ENCODE measurements around the gene GPM6B.
A peak's percentile ranks its signal among the peaks of the same experiment; 100 is the strongest.

Gene GPM6B

DNA sequence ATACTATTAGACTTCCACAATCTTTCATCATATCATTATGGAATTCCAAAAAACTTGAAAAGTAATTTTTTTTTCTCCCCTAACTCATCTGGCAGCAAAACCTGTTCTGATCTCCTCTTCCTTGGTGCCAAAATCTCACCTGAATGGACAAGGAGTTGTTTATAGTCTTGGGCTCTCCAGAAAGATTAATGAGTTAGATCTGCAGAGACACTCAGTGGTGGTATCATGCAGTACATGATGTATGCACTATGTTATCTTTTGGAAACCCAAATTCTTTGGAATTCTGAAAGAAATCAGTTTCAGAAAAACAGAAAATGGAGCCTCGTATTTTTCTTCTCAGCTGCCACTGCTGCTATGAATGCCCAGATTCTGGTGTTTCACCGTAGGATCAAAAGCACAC is 11.7 kb downstream of the GPM6B start:
- in situ Hi-C loops (cut with MboI; ENCODE audit: low sequenced_read_pairs): no loop called here
- Histone ChIP-seq H3K4me1 (no peaks in the 10 kb centered on the region), H3K9me3 (no peaks in the 10 kb centered on the region), H3K4me3 (no peak overlapping the region), H3K27me3 (ENCODE audit: low read depth) (no peaks in the 10 kb centered on the region), H3K36me3 (replicated peaks) (no peaks in the 10 kb centered on the region)
- DNase-seq (ENCODE audit: low spot score in 2 of 2): no peak

DNA sequence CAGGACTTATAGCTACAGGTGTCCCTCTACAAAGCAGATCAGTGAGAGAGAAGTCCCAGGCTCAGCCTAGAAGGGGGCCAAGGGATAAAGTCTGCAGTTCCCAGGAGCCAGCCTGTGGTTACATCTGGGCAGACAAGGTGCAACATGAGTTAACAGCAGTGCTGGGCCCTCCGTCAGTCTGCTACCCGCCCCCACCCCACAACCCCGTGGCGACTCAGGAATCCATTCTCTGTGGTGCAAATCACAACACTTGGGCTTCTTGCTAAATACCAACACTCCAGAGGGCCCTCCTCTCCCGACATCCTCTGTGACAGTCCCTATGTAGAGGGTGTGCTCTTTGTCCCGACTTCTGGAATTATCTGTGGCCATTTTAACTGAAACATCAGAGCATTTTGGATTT is 13.8 kb downstream of the GPM6B start:
- H3K27me3 ChIP-seq (ENCODE audit: low read depth): no peaks in the 10 kb centered on the region
- H3K36me3 ChIP-seq (replicated peaks): no peaks in the 10 kb centered on the region
- H3K4me1 ChIP-seq: no peaks in the 10 kb centered on the region
- no peak overlapping the region for H3K4me3 ChIP-seq
- DNase-seq (ENCODE audit: low spot score in 2 of 2): no peak
- in situ Hi-C loops (cut with MboI; ENCODE audit: low sequenced_read_pairs): no loop called here
- no peaks in the 10 kb centered on the region for H3K9me3 ChIP-seq

DNA sequence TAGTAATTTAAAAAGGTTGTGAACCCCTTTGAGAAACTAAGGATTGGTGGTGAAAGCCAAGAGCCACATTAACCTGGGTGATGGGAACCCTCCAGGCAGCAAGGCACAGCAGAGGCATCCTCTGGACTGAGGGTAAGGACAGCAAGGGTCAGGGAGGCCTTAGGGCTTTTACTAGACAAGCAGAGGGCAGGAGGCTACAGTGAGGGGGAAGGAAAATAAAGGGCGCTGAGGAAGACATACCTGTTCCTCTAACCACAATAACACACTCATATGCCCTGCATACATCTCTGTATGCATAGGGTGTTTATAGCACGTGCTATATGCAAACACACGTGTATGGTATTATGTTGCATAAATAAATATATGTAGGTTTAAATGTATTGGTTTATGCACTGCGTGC is 18.7 kb downstream of the GPM6B start:
- no peaks in the 10 kb centered on the region for H3K27me3 ChIP-seq (ENCODE audit: low read depth)
- in situ Hi-C loops (cut with MboI; ENCODE audit: low sequenced_read_pairs): no loop called here
- no peaks in the 10 kb centered on the region for H3K36me3 ChIP-seq (replicated peaks)
- no peak for DNase-seq (ENCODE audit: low spot score in 2 of 2)
- H3K9me3 ChIP-seq: no peaks in the 10 kb centered on the region
- H3K4me1 ChIP-seq: no peaks in the 10 kb centered on the region
- H3K4me3 ChIP-seq: no peak overlapping the region

DNA sequence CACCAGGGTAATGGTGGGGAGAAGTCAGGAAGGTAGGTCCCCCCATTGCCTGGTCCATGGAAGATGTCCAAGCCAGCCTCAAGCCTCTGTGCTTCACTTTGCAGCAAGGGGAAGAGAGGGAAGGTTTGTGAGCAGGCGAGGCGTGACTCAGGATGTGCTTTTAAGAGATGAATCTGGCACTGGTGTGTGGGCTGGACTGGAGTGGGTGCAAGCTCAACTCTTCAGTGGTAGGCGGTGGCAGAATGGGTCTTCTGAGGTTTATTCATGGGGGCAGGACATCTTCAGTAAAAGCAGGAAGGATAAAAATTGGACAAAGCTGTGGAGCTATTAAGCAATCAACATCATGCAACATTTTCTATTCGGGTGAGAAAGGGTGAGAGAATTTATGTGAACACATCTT is 19.4 kb downstream of the GPM6B start:
- Histone ChIP-seq H3K4me3 (no peak overlapping the region), H3K4me1 (no peaks in the 10 kb centered on the region)
- in situ Hi-C loops (cut with MboI; ENCODE audit: low sequenced_read_pairs): no loop called here

DNA sequence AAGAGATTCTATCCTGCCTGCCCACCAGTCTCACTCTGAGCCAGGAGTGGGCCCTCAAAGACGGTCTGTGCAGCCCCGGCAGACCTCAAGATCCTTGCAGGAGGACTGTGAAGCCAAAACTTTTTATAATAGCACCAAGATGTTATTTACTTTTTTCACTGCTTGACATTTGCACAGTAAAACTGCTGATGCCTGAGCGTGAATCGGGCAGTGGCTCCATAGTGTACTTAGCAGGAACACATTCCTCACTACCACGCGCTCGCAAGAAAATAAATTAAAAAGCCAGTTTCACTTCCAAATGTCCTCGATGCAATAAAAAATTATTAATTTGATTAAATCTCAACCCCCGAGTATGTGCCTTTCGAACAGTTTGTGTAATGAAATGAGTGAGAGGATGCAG is 22.5 kb downstream of the GPM6B start:
- Histone ChIP-seq H3K27me3 (ENCODE audit: low read depth) (no peaks in the 10 kb centered on the region), H3K36me3 (replicated peaks) (no peaks in the 10 kb centered on the region), H3K4me1 (peaks cover 11% of the 10 kb centered on the region), H3K9me3 (no peaks in the 10 kb centered on the region), H3K4me3 (no peak overlapping the region)
- in situ Hi-C loops (cut with MboI; ENCODE audit: low sequenced_read_pairs): no loop called here
- no peak for DNase-seq (ENCODE audit: low spot score in 2 of 2)

More for the DNA sequence above, 19.4 kb downstream of the GPM6B start:
- Histone ChIP-seq H3K9me3 (no peaks in the 10 kb centered on the region), H3K36me3 (replicated peaks) (no peaks in the 10 kb centered on the region), H3K27me3 (ENCODE audit: low read depth) (no peaks in the 10 kb centered on the region)
- DNase-seq (ENCODE audit: low spot score in 2 of 2): no peak

DNA sequence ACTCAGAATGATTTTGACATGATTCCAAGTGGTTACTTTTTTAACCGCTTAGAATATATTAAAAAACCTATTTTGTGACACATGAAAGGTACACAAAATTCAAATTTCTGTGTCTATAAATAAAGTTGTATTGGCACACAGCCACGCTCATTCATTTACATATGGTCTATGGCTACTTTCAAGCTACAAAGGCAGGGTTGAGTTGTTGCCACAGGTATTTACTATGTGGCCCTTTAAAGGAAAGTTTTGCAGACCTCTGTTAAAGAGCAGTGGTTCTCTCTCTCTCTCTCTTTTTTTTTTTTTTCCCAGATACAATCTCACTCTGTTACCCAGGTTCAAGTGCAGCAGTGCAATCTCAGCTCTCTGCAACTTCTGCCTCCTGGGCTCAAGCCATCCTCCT is 23.0 kb downstream of the GPM6B start:
- in situ Hi-C loops (cut with MboI; ENCODE audit: low sequenced_read_pairs): no loop called here
- no peak for DNase-seq (ENCODE audit: low spot score in 2 of 2)

DNA sequence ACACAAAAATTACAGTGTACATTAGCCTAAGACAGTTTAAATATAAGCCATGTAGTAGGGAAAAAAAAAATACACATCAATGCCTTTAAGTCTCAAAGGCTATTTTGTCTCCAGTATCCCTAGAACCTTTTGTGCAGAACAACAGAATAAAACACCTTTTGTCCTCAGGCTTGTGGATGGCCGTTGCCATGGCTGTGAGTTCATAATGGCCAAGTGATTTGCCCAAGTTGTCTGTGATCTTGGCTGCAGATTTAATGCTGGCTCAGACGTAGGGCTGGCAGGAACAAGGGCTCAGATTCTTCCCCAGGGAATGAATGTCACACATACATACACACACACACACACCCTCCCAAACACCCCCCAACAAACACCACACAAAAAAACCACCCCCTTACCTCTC is 25.3 kb downstream of the GPM6B start:
- Histone ChIP-seq H3K36me3 (replicated peaks) (no peaks in the 10 kb centered on the region), H3K9me3 (no peaks in the 10 kb centered on the region), H3K4me1 (peaks cover 11% of the 10 kb centered on the region), H3K27me3 (ENCODE audit: low read depth) (no peaks in the 10 kb centered on the region), H3K4me3 (no peak overlapping the region)
- peak; percentile 65 to 72 for DNase-seq (ENCODE audit: low spot score in 2 of 2)
- in situ Hi-C loops (cut with MboI; ENCODE audit: low sequenced_read_pairs): no loop called here

More for the DNA sequence above, 23.0 kb downstream of the GPM6B start:
- Histone ChIP-seq H3K36me3 (replicated peaks) (no peaks in the 10 kb centered on the region), H3K27me3 (ENCODE audit: low read depth) (no peaks in the 10 kb centered on the region), H3K9me3 (no peaks in the 10 kb centered on the region), H3K4me3 (no peak overlapping the region), H3K4me1 (peaks cover 11% of the 10 kb centered on the region)

DNA sequence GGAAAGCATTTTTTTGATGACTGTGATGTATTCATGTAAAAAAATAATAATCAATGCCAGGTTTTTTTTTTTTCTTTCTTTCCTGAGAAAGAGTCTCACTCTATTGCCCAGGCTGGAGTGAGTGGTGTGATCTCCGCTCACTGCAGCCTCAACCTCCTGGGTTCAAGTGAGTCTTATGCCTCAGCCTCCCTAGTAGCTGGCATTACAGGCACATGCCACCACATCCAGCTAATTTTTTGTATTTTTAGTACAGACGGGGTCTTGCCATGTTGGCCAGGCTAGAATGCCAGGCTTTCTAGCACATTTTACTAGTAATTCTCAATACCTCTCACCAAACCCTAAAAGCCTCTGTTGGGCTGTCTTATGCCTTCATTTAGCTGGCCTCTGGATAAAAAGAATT is 25.7 kb downstream of the GPM6B start:
- in situ Hi-C loops (cut with MboI; ENCODE audit: low sequenced_read_pairs): no loop called here
- DNase-seq (ENCODE audit: low spot score in 2 of 2): no peak

DNA sequence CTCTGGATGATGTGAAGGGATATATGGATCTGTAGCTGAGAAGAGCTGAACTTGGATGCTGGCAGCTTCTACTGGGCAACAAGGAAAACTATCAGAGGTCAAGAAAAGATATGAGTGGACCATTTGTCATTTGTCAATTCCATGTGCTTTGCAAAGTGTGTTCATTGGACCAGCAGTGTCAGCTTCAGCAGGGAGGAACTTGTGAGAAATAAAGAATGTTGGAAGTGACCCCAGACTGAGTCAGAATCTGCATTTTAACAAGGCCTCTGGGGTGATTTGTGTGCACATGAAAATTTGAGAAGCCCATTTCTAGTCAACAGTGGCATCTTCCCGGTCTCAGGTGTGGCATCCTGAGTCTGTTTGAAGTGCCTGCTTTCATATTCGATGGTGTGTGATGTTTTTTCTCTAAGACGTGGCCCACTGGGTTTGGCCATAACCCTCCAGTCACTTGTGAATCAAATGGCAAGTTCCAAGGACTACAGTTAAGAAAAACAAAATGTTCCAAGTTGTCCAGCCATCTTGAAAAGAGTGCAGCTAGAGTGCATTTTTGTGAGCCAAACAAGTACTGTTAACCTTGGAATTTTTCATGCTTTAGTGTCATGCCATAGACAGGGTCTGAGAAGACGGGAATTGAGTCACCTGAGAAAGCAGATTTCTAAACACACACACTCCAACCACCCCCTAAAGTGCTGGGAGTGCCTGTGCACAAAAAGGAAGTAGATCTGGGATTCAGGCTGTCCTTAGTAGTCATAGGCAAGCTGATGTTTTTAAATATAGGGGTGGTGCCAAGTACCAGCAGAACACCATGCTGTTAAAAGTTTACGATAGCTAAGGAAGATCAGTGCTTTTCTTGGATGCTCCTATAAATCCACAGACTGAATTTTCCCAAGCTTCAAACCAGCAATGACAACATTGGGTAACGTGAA is 26.4 kb downstream of the GPM6B start:
- DNase-seq (ENCODE audit: low spot score in 2 of 2): no peak
- in situ Hi-C loops (cut with MboI; ENCODE audit: low sequenced_read_pairs): no loop called here

More for the DNA sequence above, 25.7 kb downstream of the GPM6B start:
- no peaks in the 10 kb centered on the region for H3K36me3 ChIP-seq (replicated peaks)
- no peak overlapping the region for H3K4me3 ChIP-seq
- H3K4me1 ChIP-seq: peaks cover 11% of the 10 kb centered on the region
- no peaks in the 10 kb centered on the region for H3K27me3 ChIP-seq (ENCODE audit: low read depth)
- no peaks in the 10 kb centered on the region for H3K9me3 ChIP-seq

DNA sequence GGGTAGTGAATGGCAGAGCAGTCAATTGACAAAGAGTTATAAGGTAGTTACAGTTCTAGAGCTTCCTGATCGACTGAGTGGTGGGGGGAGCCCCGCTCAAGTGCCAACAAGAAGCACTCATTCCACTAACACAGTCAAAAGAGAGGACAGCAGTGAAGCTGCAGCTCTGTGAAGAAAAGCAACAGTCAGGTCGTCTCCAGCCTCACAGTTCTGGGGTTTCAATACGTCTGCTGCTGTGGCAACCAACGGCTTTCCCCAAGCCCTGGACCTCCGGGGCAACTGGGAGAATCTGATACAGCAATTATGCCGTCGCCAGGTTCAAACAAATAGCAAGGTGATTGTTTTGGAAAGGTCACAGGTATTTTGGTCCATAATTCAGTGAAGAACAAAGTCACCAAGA is 30.8 kb downstream of the GPM6B start:
- Histone ChIP-seq H3K4me3 (no peak overlapping the region), H3K9me3 (no peaks in the 10 kb centered on the region), H3K4me1 (no peaks in the 10 kb centered on the region; the same call in 1 of the 2 replicates), H3K36me3 (replicated peaks) (no peaks in the 10 kb centered on the region), H3K27me3 (ENCODE audit: low read depth) (no peaks in the 10 kb centered on the region)
- in situ Hi-C loops (cut with MboI; ENCODE audit: low sequenced_read_pairs): no loop called here
- no peak for DNase-seq (ENCODE audit: low spot score in 2 of 2)

More for the DNA sequence above, 26.4 kb downstream of the GPM6B start:
- Histone ChIP-seq H3K4me3 (no peak overlapping the region), H3K27me3 (ENCODE audit: low read depth) (no peaks in the 10 kb centered on the region), H3K9me3 (no peaks in the 10 kb centered on the region), H3K4me1 (peaks cover 11% of the 10 kb centered on the region), H3K36me3 (replicated peaks) (no peaks in the 10 kb centered on the region)

DNA sequence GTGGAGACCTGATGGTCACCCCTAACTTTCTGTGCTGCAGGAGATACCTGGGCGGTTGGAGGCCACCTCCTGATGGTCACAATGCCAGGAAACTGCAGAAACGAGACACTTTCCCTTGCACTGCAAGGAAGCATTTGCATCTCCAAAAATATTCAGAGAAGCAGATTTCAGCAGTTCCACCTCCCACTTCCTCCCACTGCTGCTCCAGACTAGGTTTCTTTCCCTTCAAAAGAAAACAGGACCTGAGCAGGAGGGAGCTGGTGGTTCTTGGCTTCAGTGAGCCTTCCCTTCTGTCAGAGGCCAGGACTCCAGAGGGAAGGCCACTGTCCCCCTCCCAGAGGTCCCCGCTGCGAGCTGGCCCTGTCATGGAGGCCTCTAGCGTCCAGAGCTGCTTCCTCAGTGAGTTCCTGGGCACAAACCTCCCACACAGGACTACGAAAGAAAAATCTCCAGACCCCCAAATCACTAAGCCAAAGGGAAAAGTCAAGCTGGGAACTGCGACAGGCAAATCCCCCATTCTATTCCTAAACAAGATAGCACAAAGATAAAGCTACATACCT is 35.9 kb downstream of the GPM6B start:
- Histone ChIP-seq H3K27me3 (ENCODE audit: low read depth) (no peaks in the 10 kb centered on the region), H3K4me3 (no peak overlapping the region), H3K4me1 (no peaks in the 10 kb centered on the region), H3K9me3 (no peaks in the 10 kb centered on the region), H3K36me3 (replicated peaks) (peaks cover 3% of the 10 kb centered on the region; the same call in 1 of the 2 replicates)
- in situ Hi-C loops (cut with MboI; ENCODE audit: low sequenced_read_pairs): no loop called here
- no peak for DNase-seq (ENCODE audit: low spot score in 2 of 2)

DNA sequence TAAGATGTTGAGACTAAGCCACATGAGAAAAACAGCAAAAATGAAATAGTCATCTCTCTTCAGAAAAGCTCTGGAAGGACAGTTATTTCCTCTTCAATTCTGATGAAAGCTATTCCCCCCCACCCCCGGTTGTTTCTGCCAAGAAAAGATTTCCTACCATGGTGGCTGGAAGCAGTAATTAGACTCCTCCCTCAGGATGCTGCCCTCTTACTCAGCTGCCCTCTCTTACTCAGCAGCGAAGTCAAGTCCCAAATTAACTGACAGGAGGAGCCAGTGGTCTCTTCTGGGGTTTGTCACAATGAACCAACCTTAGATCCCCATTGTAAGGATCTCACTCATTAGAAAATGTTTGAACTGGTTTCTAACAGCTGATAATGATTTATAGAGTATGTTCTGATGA is 38.0 kb downstream of the GPM6B start:
- Histone ChIP-seq H3K36me3 (replicated peaks) (peaks cover 14% of the 10 kb centered on the region), H3K27me3 (ENCODE audit: low read depth) (no peaks in the 10 kb centered on the region), H3K9me3 (no peaks in the 10 kb centered on the region), H3K4me3 (no peak overlapping the region), H3K4me1 (no peaks in the 10 kb centered on the region)
- in situ Hi-C loops (cut with MboI; ENCODE audit: low sequenced_read_pairs): no loop called here
- DNase-seq (ENCODE audit: low spot score in 2 of 2): no peak

DNA sequence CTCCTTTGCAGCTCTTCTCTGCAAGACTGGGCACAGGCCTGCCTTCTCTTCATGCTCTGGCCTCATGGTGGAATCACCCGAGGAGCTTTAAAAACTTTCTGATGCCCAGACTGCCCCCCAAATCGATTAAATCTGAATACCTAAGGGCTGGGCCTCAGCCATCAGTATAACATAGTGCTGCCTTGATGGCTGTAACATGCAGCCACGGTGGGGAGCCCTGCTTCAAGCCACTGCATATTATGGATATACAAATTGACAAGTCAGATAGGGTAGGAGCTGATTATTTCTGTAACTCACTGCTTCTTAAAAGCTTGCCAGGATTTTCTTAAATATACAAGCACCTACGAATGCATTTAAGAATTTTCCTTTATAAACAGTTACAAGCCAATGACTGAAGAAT is 40.5 kb downstream of the GPM6B start:
- peaks cover 27% of the 10 kb centered on the region for H3K36me3 ChIP-seq (replicated peaks)

DNA sequence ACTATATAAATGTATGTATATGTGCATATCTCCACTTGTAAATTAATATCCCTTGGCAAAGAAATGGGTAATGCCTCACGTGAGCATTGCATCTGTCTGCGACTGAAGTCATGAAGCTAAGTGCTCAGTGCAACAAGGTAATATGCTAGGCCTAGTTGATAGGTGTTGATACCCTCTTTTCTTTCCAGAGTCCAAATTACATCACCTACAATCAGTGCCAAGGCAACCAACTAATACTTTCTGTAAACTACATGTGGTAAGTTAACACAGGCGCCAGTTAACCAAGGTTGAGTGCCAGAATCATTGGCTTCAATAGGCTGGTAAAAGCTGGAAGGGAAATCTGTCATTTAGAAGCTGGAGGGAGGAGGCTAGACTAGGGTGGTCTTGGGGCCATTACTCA is 41.1 kb downstream of the GPM6B start:
- in situ Hi-C loops (cut with MboI; ENCODE audit: low sequenced_read_pairs): no loop called here
- H3K27me3 ChIP-seq (ENCODE audit: low read depth): no peaks in the 10 kb centered on the region
- H3K4me1 ChIP-seq: no peaks in the 10 kb centered on the region
- no peaks in the 10 kb centered on the region for H3K9me3 ChIP-seq
- H3K36me3 ChIP-seq (replicated peaks): peaks cover 28% of the 10 kb centered on the region
- H3K4me3 ChIP-seq: no peak overlapping the region
- no peak for DNase-seq (ENCODE audit: low spot score in 2 of 2)

More for the DNA sequence above, 40.5 kb downstream of the GPM6B start:
- no peak for DNase-seq (ENCODE audit: low spot score in 2 of 2)
- Histone ChIP-seq H3K27me3 (ENCODE audit: low read depth) (no peaks in the 10 kb centered on the region), H3K4me3 (no peak overlapping the region), H3K9me3 (no peaks in the 10 kb centered on the region), H3K4me1 (no peaks in the 10 kb centered on the region)
- in situ Hi-C loops (cut with MboI; ENCODE audit: low sequenced_read_pairs): no loop called here
